Spleen (tissue), 11 donors: ENCODE results near the gene VAMP1. TPM values are rescaled to one million over a fixed set of nuclear protein-coding genes. Genes with fewer than 3 reads are reported as not detected.

Source experiments
- DNase-seq: peaks from one replicate; pipeline ENCODE4 v3.0.0-alpha.2; 2020
- H3K27ac ChIP-seq, 8 donors: fragments of 200-600 bp; sonication (generic) in 7 of 8; 1 replicate in 4 of 8; 2 replicates in 4 of 8; pipeline versions ENCODE4 v1.5.0 to v1.8.0; 2016 to 2021; ENCODE audit warnings: inconsistent platforms in 4 of 8, mild to moderate bottlenecking in 4 of 8, moderate library complexity in 1 of 8
- H3K27me3 ChIP-seq, 7 donors: fragments of 200-600 bp; sonication (generic) in 6 of 7; replicated peaks in 1 of 7; 1 replicate in 4 of 7; 2 replicates in 3 of 7; pipeline versions ENCODE4 v1.5.0 to v1.8.0; 2016 to 2021; ENCODE audit warnings: inconsistent platforms in 3 of 7, mild to moderate bottlenecking in 1 of 7
- H3K36me3 ChIP-seq, 6 donors: fragments of 200-600 bp; sonication (generic) in 5 of 6; 1 replicate in 4 of 6; 2 replicates in 2 of 6; pipeline versions ENCODE4 v1.5.0 to v1.8.0; 2016 to 2021; ENCODE audit warnings: inconsistent platforms in 2 of 6
- H3K4me1 ChIP-seq, 6 donors: fragments of 200-600 bp; sonication (generic) in 5 of 6; 1 replicate in 3 of 6; 2 replicates in 3 of 6; pipeline versions ENCODE4 v1.5.0 to v1.8.0; 2016 to 2021; ENCODE audit warnings: inconsistent platforms in 3 of 6
- H3K4me3 ChIP-seq, 8 donors: fragments of 200-600 bp; sonication (generic) in 7 of 8; 1 replicate in 4 of 8; 2 replicates in 4 of 8; pipeline versions ENCODE4 v1.5.0 to v1.8.0; 2016 to 2021; ENCODE audit warnings: inconsistent platforms in 4 of 8, mild to moderate bottlenecking in 4 of 8, moderate library complexity in 2 of 8
- H3K9me3 ChIP-seq, 8 donors: fragments of 200-600 bp; sonication (generic) in 7 of 8; 1 replicate in 4 of 8; 2 replicates in 4 of 8; pipeline versions ENCODE4 v1.5.0 to v1.8.0; 2016 to 2021; ENCODE audit warnings: inconsistent platforms in 4 of 8
- CTCF ChIP-seq, 11 experiments: fragments of 200-600 bp in 7 of 11; fragments of 450-650 bp in 4 of 11; sonication (generic) in 4 of 11; IDR thresholded peaks in 8 of 11; conservative IDR thresholded peaks in 3 of 11; 1 replicate in 7 of 11; 2 replicates in 4 of 11; pipeline versions ENCODE4 v1.4.0 to v1.8.0; 2016 to 2021; ENCODE audit warnings: antibody characterized with exemption in 11 of 11, inconsistent platforms in 4 of 11, mild to moderate bottlenecking in 1 of 11
- POLR2A ChIP-seq, 3 donors: fragments of 450-650 bp; IDR thresholded peaks; one replicate each; pipeline ENCODE4 v1.5.1; 2017; ENCODE audit warnings: antibody characterized with exemption in 3 of 3, mild to moderate bottlenecking in 1 of 3
- POLR2AphosphoS5 ChIP-seq, 3 donors: sonication (generic); formaldehyde crosslinking; IDR thresholded peaks; one replicate each; pipeline ENCODE4 v1.5.1; 2017; ENCODE audit warnings: antibody characterized with exemption in 3 of 3
- WGBS, 5 donors: extraction: QIAGEN DNeasy Blood & Tissue Kit in 3 of 5; methylation state at CpG; one replicate each; pipeline versions ENCODE4 v1.1.5 to v1.1.7; 2013 to 2018; 5-methylcytosine and 5-hydroxymethylcytosine counted together
- intact Hi-C: fragments of 100-400 bp; cut with DNase I; formaldehyde crosslinking; loops from one replicate; pipeline ENCODE4 v1.15.0; 2023; ENCODE audit warnings: low total_unique reads
- polyA plus RNA-seq, 3 donors: library from polyadenylated mRNA; stranded (reverse); fragments of 200-250 nt; gene quantifications; one replicate each; pipeline ENCODE4 v1.2.1, GENCODE V29; 2013
- total RNA-seq, 7 donors: library from RNA; depleted of rRNA in 3 of 7; stranded (reverse); fragments of >200 nt in 3 of 7; fragmentation: NEBNext Ultra II Directional in 4 of 7; extraction: Animal tissue kit (Norgen Biotek cat#: 25700) in 4 of 7; gene quantifications; one replicate each; pipeline versions ENCODE4 v1.1.0 to v1.2.1, GENCODE V29; 2016 to 2021
- donor health status: healthy with polysubstance abuse.
- donor health status: DM: no; HTN: no; CAD: no; lungs with moderate emphysema.
- donor health status: DM: no; HTN: no; CAD: no.
- donor health status: Bipolar disorder and iron deficiency.
- donor health status: healthy.
- donor health status: DM: no; HTN: no; CAD: no.
- donor health status: DM: yes; HTN: yes; CAD: no.

The VAMP1 gene
- total and polyA plus RNA-seq, 10 donors, result 11.0 to 32.5 (median 21.0) TPM

- intact Hi-C loops, result no loop called here
- H3K4me1 ChIP-seq, result peaks cover 39 to 94% (median 59%) of the 10 kb centered on the region in 6 donors
- peaks cover 6 to 94% (median 64%) of the 10 kb centered on the region in 6 donors for H3K36me3 ChIP-seq
- no peaks in the 10 kb centered on the region for H3K27me3 ChIP-seq
- H3K4me3 ChIP-seq, result no peak overlapping the region
- H3K9me3 ChIP-seq, result no peaks in the 10 kb centered on the region
- TF ChIP-seq CTCF (IDR thresholded peaks at IDR 0.05 in 8 of 11, conservative IDR thresholded peaks at IDR 0.05 in 3 of 11), result no peak
- no peak for TF ChIP-seq POLR2A (IDR thresholded peaks at IDR 0.05)
- TF ChIP-seq POLR2AphosphoS5 (IDR thresholded peaks at IDR 0.05), result peak in 2 of 3 donors; percentile 31 to 66
- WGBS, 5 donors, result 87 to 91% (median 87%) methylated on average over 10 to 12 of the region's 12 CpGs
- DNase-seq, result no peak
- H3K27ac ChIP-seq, result peak overlapping the region in 3 of 8 donors; percentile 42 to 90 (median 73)
Observed at GRCh38 chr12:6457220-6457945, 13.1 kb downstream of the VAMP1 start.

- Histone ChIP-seq H3K27me3 (no peaks in the 10 kb centered on the region), H3K9me3 (no peaks in the 10 kb centered on the region), H3K4me1 (peaks cover 19 to 92% (median 50%) of the 10 kb centered on the region in 6 donors), H3K27ac (peak overlapping the region; percentile 85 to 99 (median 98)), H3K36me3 (peaks cover 0 to 70% (median 38%) of the 10 kb centered on the region in 6 donors), H3K4me3 (peak overlapping the region; percentile 4 to 92 (median 74))
- TF ChIP-seq POLR2AphosphoS5 (IDR thresholded peaks at IDR 0.05), result peak; percentile 31 to 74 (median 71)
- TF ChIP-seq POLR2A (IDR thresholded peaks at IDR 0.05), result no peak
- WGBS, 5 donors, result 41 to 57% (median 49%) methylated on average over 15 to 17 of the region's 17 CpGs
- DNase-seq, result peak; percentile 85
- intact Hi-C loops, result no loop called here
Observed at GRCh38 chr12:6452944-6453630, 17.4 kb downstream of the VAMP1 start.

GRCh38 chr12:6452245-6452943 lies 18.1 kb downstream of the VAMP1 start:
- peaks cover 0 to 70% (median 31%) of the 10 kb centered on the region in 6 donors for H3K36me3 ChIP-seq
- no peaks in the 10 kb centered on the region for H3K9me3 ChIP-seq
- H3K4me3 ChIP-seq, result peak overlapping the region; percentile 49 to 92 (median 74)
- peaks cover 19 to 92% (median 52%) of the 10 kb centered on the region in 6 donors for H3K4me1 ChIP-seq
- H3K27me3 ChIP-seq, result no peaks in the 10 kb centered on the region
- intact Hi-C loops, result no loop called here
- TF ChIP-seq POLR2AphosphoS5 (IDR thresholded peaks at IDR 0.05) (peak in 1 of 3 donors; percentile 25), CTCF (IDR thresholded peaks at IDR 0.05 in 8 of 11, conservative IDR thresholded peaks at IDR 0.05 in 3 of 11) (no peak), POLR2A (IDR thresholded peaks at IDR 0.05) (no peak)
- DNase-seq, result no peak
- WGBS, 5 donors, result 2 to 13% (median 7%) methylated on average over 8 to 9 of the region's 9 CpGs
- H3K27ac ChIP-seq, result peak overlapping the region; percentile 85 to 99 (median 98)

- TF ChIP-seq POLR2A (IDR thresholded peaks at IDR 0.05) (peak in 1 of 3 donors; percentile 54), POLR2AphosphoS5 (IDR thresholded peaks at IDR 0.05) (peak; percentile 84 to 86 (median 85)), CTCF (IDR thresholded peaks at IDR 0.05 in 8 of 11, conservative IDR thresholded peaks at IDR 0.05 in 3 of 11) (peak in 2 of 11 experiments; percentile 4 to 6)
- DNase-seq, result peak; percentile 92
- peak within 1 kb of the TSS; percentile 85 to 99 (median 98) for H3K27ac ChIP-seq
- peaks cover 0 to 70% (median 25%) of the 10 kb centered on the region in 6 donors for H3K36me3 ChIP-seq
- H3K27me3 ChIP-seq, result no peaks in the 10 kb centered on the region
- 0 to 1% (median 0%) methylated on average over 25 to 27 of the region's 27 CpGs for WGBS, 5 donors
- H3K4me3 ChIP-seq, result peak within 1 kb of the TSS; percentile 49 to 92 (median 74)
- H3K4me1 ChIP-seq, result peaks cover 19 to 92% (median 54%) of the 10 kb centered on the region in 6 donors
- no peaks in the 10 kb centered on the region for H3K9me3 ChIP-seq
- intact Hi-C loops, result no loop called here
Observed at GRCh38 chr12:6451348-6452244, 18.9 kb downstream of the VAMP1 start, which contains the start of gene TAPBPL. Gene TAPBPL (plus strand): TSS chr12:6452042. CDS start chr12:6452249, 207 bp downstream.
